ENCODE data around the gene ARL8B.

- TF ChIP-seq CTCF (IDR thresholded peaks at IDR 0.05; ENCODE audit: low read depth, low read length, missing input control) (no peak), ZBTB33 (IDR thresholded peaks at IDR 0.05) (no peak)
These were observed 77.1 kb downstream of the ARL8B start for GRCh38 chr3:5198986-5199731.

All from liver (tissue), 2 donors.